Parathyroid adenoma (tissue), 2 donors: ENCODE measurements around the gene C1orf35.

Experiments
- H2AFZ ChIP-seq: fragments of 300-600 bp; sonication (generic); one replicate; pipeline ENCODE4 v1.7.0; 2017; ENCODE audit warnings: antibody characterized with exemption, mild to moderate bottlenecking
- H3K27ac ChIP-seq: fragments of 300-600 bp; sonication (generic); one replicate; pipeline ENCODE4 v1.7.0; 2017
- H3K27me3 ChIP-seq: fragments of 300-600 bp; sonication (generic); one replicate; pipeline ENCODE4 v1.7.0; 2017; ENCODE audit warnings: low read length; ENCODE audit not compliant: control insufficient read depth, insufficient read depth
- H3K36me3 ChIP-seq: fragments of 300-600 bp; sonication (generic); one replicate; pipeline ENCODE4 v1.7.0; 2017; ENCODE audit warnings: low read length; ENCODE audit not compliant: control insufficient read depth, insufficient read depth
- H3K4me1 ChIP-seq: fragments of 300-600 bp; sonication (generic); one replicate; pipeline ENCODE4 v1.7.0; 2017; ENCODE audit warnings: control low read depth
- H3K4me2 ChIP-seq: fragments of 300-600 bp; sonication (generic); one replicate; pipeline ENCODE4 v1.7.0; 2017; ENCODE audit warnings: low read length
- H3K4me3 ChIP-seq: fragments of 300-600 bp; sonication (generic); one replicate; pipeline ENCODE4 v1.7.0; 2017; ENCODE audit warnings: low read depth, low read length
- H3K79me2 ChIP-seq: fragments of 300-600 bp; sonication (generic); one replicate; pipeline ENCODE4 v1.7.0; 2017; ENCODE audit warnings: control low read depth
- H3K9ac ChIP-seq: fragments of 300-600 bp; sonication (generic); one replicate; pipeline ENCODE4 v1.7.0; 2017; ENCODE audit warnings: mild to moderate bottlenecking
- H3K9me3 ChIP-seq: fragments of 300-600 bp; sonication (generic); one replicate; pipeline ENCODE4 v1.7.0; 2017; ENCODE audit warnings: low read length; ENCODE audit not compliant: control insufficient read depth
- TF ChIP-seq, protein P1 (sequence below): fragments of 300-600 bp; sonication (generic); IDR thresholded peaks from one replicate; pipeline ENCODE4 v1.7.0; 2017; ENCODE audit warnings: antibody characterized with exemption, mild to moderate bottlenecking
- donor health status: primary hyperparathyroidism.

Gene C1orf35

DNA sequence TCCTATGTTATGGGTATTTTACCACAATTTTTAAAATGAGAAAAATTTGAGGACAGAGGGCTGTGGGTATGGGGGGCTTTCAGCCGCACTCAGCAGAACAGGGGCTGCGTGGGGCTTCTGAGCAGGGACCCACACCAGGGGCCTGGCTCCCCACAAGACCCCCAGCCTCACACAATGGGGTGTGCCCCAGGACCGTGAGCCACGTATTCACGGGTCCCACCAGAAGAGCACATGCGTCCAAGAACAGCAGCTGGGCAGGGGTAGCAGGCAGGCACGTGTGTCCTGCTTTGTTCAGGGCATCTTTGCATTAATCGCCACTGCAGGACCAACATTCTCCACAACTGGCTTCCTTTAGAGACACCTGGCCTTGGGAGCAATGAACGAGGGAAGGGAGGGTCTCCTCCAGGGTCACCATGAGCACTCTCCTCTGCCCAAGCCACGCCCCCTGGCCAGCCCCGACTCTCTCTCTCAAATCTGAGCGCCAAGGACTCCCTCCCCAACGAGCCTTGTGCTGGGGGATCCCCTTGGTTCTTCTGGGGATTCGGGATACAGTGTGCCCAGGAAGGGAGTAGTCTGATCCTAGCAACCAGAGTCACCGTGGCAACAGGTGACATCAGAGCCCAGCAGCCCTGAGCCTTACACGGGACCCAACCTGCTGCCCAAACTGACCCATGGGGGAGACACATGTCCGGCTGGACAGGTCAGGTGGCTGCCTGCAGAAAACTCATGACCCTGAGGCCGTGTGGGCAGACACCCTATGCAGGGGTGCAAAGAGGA lies 28.0 kb downstream of the C1orf35 start:
- Histone ChIP-seq H3K4me1 (no peaks in the 10 kb centered on the region), H2AFZ (no peak overlapping the region), H3K79me2 (no peaks in the 10 kb centered on the region), H3K9ac (no peak overlapping the region), H3K27ac (no peak overlapping the region), H3K4me3 (no peak overlapping the region), H3K4me2 (no peak overlapping the region), H3K9me3 (no peaks in the 10 kb centered on the region), H3K27me3 (no peaks in the 10 kb centered on the region), H3K36me3 (no peaks in the 10 kb centered on the region)
- TF ChIP-seq, protein P1, sequence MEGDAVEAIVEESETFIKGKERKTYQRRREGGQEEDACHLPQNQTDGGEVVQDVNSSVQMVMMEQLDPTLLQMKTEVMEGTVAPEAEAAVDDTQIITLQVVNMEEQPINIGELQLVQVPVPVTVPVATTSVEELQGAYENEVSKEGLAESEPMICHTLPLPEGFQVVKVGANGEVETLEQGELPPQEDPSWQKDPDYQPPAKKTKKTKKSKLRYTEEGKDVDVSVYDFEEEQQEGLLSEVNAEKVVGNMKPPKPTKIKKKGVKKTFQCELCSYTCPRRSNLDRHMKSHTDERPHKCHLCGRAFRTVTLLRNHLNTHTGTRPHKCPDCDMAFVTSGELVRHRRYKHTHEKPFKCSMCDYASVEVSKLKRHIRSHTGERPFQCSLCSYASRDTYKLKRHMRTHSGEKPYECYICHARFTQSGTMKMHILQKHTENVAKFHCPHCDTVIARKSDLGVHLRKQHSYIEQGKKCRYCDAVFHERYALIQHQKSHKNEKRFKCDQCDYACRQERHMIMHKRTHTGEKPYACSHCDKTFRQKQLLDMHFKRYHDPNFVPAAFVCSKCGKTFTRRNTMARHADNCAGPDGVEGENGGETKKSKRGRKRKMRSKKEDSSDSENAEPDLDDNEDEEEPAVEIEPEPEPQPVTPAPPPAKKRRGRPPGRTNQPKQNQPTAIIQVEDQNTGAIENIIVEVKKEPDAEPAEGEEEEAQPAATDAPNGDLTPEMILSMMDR = no peak

GRCh38 chr1:228073857-228074545 lies 29.1 kb downstream of the C1orf35 start:
- TF ChIP-seq, protein P1 = no peak
- Histone ChIP-seq H3K4me1 (no peaks in the 10 kb centered on the region), H3K27me3 (no peaks in the 10 kb centered on the region), H3K27ac (no peak overlapping the region), H3K4me2 (no peak overlapping the region), H3K9ac (no peak overlapping the region), H3K36me3 (no peaks in the 10 kb centered on the region), H3K4me3 (no peak overlapping the region), H2AFZ (no peak overlapping the region), H3K9me3 (no peaks in the 10 kb centered on the region), H3K79me2 (no peaks in the 10 kb centered on the region)

DNA sequence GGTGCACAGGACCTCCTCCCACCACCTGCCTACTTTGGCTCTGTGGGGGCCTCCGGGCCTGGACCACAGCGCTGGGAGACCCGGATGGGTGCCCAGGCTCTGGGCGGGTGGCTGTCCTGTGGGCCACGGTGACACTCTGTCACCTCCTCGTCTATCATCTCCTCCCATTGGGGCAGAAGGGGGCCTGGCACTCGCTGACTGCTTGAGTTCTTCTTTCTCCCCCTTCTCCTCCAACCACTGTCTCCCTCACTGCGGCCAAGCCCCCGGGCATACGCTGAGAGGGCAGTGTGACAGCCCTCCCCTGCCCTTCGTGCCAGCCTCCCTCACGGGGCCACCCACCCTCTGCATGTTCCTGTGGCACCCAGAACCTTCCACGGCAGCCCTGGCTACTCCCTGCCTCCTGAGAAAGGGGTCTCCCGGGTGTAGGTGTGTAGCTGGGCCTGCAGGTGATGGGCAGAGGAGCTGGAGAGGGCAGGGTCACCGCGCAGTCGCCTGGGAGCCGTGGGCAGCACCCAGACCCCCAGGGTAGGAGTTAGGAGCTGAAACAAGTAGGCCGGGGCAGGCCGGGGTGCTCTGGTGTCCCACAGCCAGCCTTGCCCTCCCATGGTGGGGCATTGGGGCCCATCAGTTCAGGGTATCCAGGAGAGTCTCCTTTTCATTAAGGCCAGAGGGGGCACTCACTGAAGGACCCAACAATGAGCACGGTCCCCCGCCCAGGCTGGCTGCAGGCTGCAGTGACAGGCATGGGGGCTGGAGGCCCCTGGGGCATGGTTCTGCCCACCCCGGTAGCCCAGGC lies 29.9 kb downstream of the C1orf35 start:
- no peak overlapping the region for H3K9ac ChIP-seq
- H2AFZ ChIP-seq = no peak overlapping the region
- no peak overlapping the region for H3K27ac ChIP-seq
- no peaks in the 10 kb centered on the region for H3K4me1 ChIP-seq
- no peaks in the 10 kb centered on the region for H3K27me3 ChIP-seq
- no peaks in the 10 kb centered on the region for H3K9me3 ChIP-seq
- no peak overlapping the region for H3K4me2 ChIP-seq
- H3K36me3 ChIP-seq = no peaks in the 10 kb centered on the region
- TF ChIP-seq, protein P1 = no peak
- H3K79me2 ChIP-seq = no peaks in the 10 kb centered on the region
- H3K4me3 ChIP-seq = no peak overlapping the region

- Histone ChIP-seq H3K27me3 (no peaks in the 10 kb centered on the region), H3K36me3 (no peaks in the 10 kb centered on the region)
Observed at GRCh38 chr1:228072658-228073043, 30.5 kb downstream of the C1orf35 start.

More at GRCh38 chr1:228072658-228073043, 30.5 kb downstream of the C1orf35 start:
- H3K9me3 ChIP-seq = no peaks in the 10 kb centered on the region
- no peak overlapping the region for H3K4me2 ChIP-seq
- H3K9ac ChIP-seq = no peak overlapping the region
- no peak overlapping the region for H2AFZ ChIP-seq
- H3K4me1 ChIP-seq = no peaks in the 10 kb centered on the region
- H3K4me3 ChIP-seq = no peak overlapping the region
- TF ChIP-seq, protein P1 = no peak
- H3K79me2 ChIP-seq = no peaks in the 10 kb centered on the region
- H3K27ac ChIP-seq = no peak overlapping the region
